OCI-LY7 (cell line): Measurements from ENCODE around the gene CCDC57. TPM values are rescaled to one million over a fixed set of nuclear protein-coding genes. Genes with fewer than 3 reads are reported as not detected.

Experiments used
- BruUV-seq: library from RNA; stranded (reverse); fragments of 400-500 nt; replicated peaks from 2 replicates; lab custom pipeline; 2021; lab: Mats Ljungman, UMichigan
- CTCF ChIA-PET: fragments of 300-600 bp; sonication (Branson Sonifier 250); formaldehyde crosslinking; loops from one replicate; lab custom pipeline; 2022; ENCODE audit warnings: antibody characterized with exemption; ENCODE audit not compliant: unreplicated experiment; lab: Charles Lee
- POLR2A ChIA-PET: fragments of 300-600 bp; sonication (Branson Sonifier 250); formaldehyde crosslinking; loops from one replicate; lab custom pipeline; 2022; ENCODE audit warnings: antibody characterized with exemption; lab: Charles Lee
- DNase-seq: peaks from one replicate; pipeline ENCODE4 v3.0.0-alpha.2; 2015; ENCODE audit warnings: low spot score
- H2AFZ ChIP-seq: fragments of 200-600 bp; sonication (generic), shearing (Covaris generic); 2 replicates; pipeline ENCODE4 v1.6.1; 2014; ENCODE audit warnings: mild to moderate bottlenecking, antibody characterized with exemption, low read length, moderate library complexity
- H3K27ac ChIP-seq: fragments of 200-600 bp; sonication (generic); 2 replicates; pipeline ENCODE4 v1.5.1; 2014; ENCODE audit warnings: mixed run types, low read depth, mild to moderate bottlenecking, moderate library complexity, low read length, inconsistent platforms; ENCODE audit not compliant: poor library complexity, severe bottlenecking
- H3K36me3 ChIP-seq: fragments of 200-600 bp; sonication (generic); 2 replicates; pipeline ENCODE4 v1.6.1; 2014; ENCODE audit warnings: mild to moderate bottlenecking, antibody characterized with exemption, low read length, moderate library complexity, mixed read lengths; ENCODE audit not compliant: insufficient read depth
- H3K4me1 ChIP-seq: fragments of 200-600 bp; sonication (generic); 2 replicates; pipeline ENCODE4 v1.5.1; 2014; ENCODE audit warnings: mild to moderate bottlenecking, low read length; ENCODE audit not compliant: insufficient read depth, poor library complexity, severe bottlenecking
- H3K4me2 ChIP-seq: fragments of 200-600 bp; sonication (generic); 2 replicates; pipeline ENCODE4 v1.6.1; 2014; ENCODE audit warnings: mild to moderate bottlenecking, low read length
- H3K4me3 ChIP-seq: fragments of 200-600 bp; sonication (generic); 2 replicates; pipeline ENCODE4 v1.5.1; 2014; ENCODE audit warnings: mild to moderate bottlenecking, low read depth, low read length; ENCODE audit not compliant: poor library complexity, severe bottlenecking
- H3K79me2 ChIP-seq: fragments of 200-600 bp; sonication (generic); 2 replicates; pipeline ENCODE4 v1.6.1; 2016; ENCODE audit warnings: low read depth, mild to moderate bottlenecking, low read length, moderate library complexity, mixed read lengths; ENCODE audit not compliant: insufficient read depth
- H3K9me2 ChIP-seq: fragments of 200-600 bp; sonication (generic); 2 replicates; pipeline ENCODE4 v1.6.1; 2016; ENCODE audit warnings: mild to moderate bottlenecking, low read length, mixed read lengths; ENCODE audit not compliant: insufficient read depth
- H3K9me3 ChIP-seq: fragments of 200-600 bp; sonication (generic); 2 replicates; pipeline ENCODE4 v1.6.1; 2014; ENCODE audit warnings: mild to moderate bottlenecking, mixed run types, low read length, mixed read lengths
- H4K20me1 ChIP-seq: fragments of 200-600 bp; sonication (generic); 2 replicates; pipeline ENCODE4 v1.6.1; 2014; ENCODE audit warnings: mild to moderate bottlenecking, antibody characterized with exemption, low read length, moderate library complexity, mixed read lengths; ENCODE audit not compliant: insufficient read depth
- EZH2phosphoT487 ChIP-seq: fragments of 200-600 bp; sonication (generic); IDR thresholded peaks from 2 replicates; pipeline ENCODE4 v1.6.1; 2018; ENCODE audit warnings: low read depth, borderline replicate concordance, mild to moderate bottlenecking, mixed run types, antibody characterized with exemption, low read length, moderate library complexity, mixed read lengths
- intact Hi-C: fragments of 100-400 bp; cut with micrococcal nuclease; formaldehyde crosslinking; loops from one replicate; pipeline ENCODE4 v1.10.0; 2022; ENCODE audit not compliant: unreplicated experiment
- total RNA-seq, 2 experiments: library from RNA; depleted of rRNA in 1 of 2; stranded (reverse); fragments of >200 nt in 1 of 2; shearing (Covaris generic) in 1 of 2; gene quantifications; 2 replicates each; pipeline ENCODE4 v1.2.3, GENCODE V29; 2014 to 2022
- TF ChIP-seq, protein P1 (sequence below): fragments of 200-600 bp; sonication (generic); conservative IDR thresholded peaks from 2 replicates; pipeline ENCODE4 v1.5.1; 2014; ENCODE audit warnings: mild to moderate bottlenecking, antibody characterized with exemption, low read length, moderate library complexity, mixed read lengths

The CCDC57 gene
- total RNA-seq, 2 experiments from 2014 or later = 34.5 to 58.7 TPM

DNA sequence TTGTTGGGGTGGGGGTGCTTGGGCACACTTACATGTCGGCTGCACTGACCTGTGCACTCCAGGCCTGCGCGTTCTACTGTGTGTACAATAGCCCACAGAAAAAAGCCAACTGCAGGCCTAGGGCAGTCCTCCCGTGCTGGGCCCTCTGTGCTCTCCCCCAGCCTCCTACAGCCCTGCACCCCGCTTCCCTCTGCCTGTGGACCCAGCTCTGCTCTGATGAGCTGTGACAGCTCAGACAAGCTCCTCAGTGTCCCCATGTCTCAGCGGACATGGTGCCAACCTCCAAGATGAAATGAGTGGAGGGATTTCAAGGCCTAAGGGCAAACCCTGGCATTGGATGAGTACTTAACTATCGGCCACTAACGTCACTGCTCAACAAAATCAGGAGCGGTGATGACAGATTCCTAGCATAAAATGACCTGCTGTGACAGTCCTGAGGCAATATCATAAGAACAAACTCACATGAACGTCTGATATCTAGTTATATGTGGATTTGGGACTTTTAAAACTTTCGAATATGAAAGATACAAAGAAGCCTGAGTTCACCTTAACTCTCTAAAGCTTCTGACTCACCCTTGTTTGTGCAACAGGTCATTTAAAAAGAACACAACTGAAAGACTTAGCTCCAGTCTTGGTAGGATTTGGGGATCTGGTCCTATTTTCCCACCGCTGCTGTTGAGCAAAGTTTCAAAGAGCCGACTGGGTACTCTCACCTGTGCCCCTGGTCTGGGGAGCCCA lies 34.7 kb downstream of the CCDC57 start:
- CTCF ChIA-PET = no interaction called here
- TF ChIP-seq EZH2phosphoT487 = no peak
- TF ChIP-seq, protein P1, sequence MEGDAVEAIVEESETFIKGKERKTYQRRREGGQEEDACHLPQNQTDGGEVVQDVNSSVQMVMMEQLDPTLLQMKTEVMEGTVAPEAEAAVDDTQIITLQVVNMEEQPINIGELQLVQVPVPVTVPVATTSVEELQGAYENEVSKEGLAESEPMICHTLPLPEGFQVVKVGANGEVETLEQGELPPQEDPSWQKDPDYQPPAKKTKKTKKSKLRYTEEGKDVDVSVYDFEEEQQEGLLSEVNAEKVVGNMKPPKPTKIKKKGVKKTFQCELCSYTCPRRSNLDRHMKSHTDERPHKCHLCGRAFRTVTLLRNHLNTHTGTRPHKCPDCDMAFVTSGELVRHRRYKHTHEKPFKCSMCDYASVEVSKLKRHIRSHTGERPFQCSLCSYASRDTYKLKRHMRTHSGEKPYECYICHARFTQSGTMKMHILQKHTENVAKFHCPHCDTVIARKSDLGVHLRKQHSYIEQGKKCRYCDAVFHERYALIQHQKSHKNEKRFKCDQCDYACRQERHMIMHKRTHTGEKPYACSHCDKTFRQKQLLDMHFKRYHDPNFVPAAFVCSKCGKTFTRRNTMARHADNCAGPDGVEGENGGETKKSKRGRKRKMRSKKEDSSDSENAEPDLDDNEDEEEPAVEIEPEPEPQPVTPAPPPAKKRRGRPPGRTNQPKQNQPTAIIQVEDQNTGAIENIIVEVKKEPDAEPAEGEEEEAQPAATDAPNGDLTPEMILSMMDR = no peak

DNA sequence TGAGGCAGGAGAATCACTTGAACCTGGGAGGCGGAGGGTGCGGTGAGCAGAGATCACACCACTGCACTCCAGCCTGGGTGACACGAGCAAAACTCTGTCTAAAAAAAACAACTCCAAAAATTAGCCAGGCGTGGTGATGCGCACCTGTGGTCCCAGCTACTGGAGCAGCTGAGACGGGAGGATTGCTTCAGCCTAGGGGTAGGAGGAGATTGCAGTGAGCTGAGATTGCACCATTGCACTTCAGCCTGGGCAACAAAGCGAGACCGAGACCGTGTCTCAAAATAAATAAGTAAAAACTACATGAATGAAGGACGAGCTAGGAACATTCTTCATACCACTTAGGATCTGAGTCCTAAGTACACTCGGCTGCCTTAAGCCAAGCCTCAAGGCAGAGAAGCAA lies 35.4 kb downstream of the CCDC57 start:
- intact Hi-C loops = no loop called here
- no peak overlapping the region for H3K27ac ChIP-seq
- ChIA-PET CTCF (no interaction called here), POLR2A (no interaction called here)
- H3K9me3 ChIP-seq = no peaks in the 10 kb centered on the region
- DNase-seq = no peak
- no peak overlapping the region for H2AFZ ChIP-seq
- H3K4me1 ChIP-seq = no peaks in the 10 kb centered on the region
- H3K79me2 ChIP-seq = no peaks in the 10 kb centered on the region
- BruUV-seq = no TSS peak
- no peaks in the 10 kb centered on the region for H3K36me3 ChIP-seq
- H3K9me2 ChIP-seq = no peaks in the 10 kb centered on the region
- H3K4me3 ChIP-seq = no peak overlapping the region
- H3K4me2 ChIP-seq = no peak overlapping the region
- no peaks in the 10 kb centered on the region for H4K20me1 ChIP-seq
- TF ChIP-seq EZH2phosphoT487 = no peak
- TF ChIP-seq, protein P1 = no peak

More for the DNA sequence above, 34.7 kb downstream of the CCDC57 start:
- H3K4me2 ChIP-seq = no peak overlapping the region
- no peak overlapping the region for H2AFZ ChIP-seq
- no peaks in the 10 kb centered on the region for H3K36me3 ChIP-seq
- no peaks in the 10 kb centered on the region for H3K9me2 ChIP-seq
- no peak for DNase-seq
- no peaks in the 10 kb centered on the region for H4K20me1 ChIP-seq
- intact Hi-C loops = no loop called here
- no peak overlapping the region for H3K4me3 ChIP-seq
- H3K79me2 ChIP-seq = no peaks in the 10 kb centered on the region
- no peaks in the 10 kb centered on the region for H3K4me1 ChIP-seq
- no peak overlapping the region for H3K27ac ChIP-seq
- no TSS peak for BruUV-seq
- no peaks in the 10 kb centered on the region for H3K9me3 ChIP-seq
- POLR2A ChIA-PET = no interaction called here

DNA sequence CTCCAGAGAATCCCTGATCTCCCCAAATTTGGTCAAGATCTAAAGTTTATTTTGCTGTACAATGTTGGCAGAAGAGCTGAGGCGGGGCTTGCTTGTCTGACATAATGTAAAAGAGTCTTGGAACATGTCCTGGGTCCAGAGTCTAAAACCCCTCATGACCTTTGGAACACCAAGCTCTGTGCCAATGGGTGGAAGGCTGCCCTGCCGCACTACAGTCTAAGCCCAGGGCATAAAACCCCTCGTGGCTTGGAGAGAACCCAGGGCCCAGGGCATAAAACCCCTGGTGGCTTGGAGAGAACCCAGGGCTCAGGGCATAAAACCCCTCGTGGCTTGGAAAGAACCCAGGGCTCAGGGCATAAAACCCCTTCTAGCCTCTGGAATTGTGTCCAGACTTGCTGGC lies 36.7 kb downstream of the CCDC57 start:
- Histone ChIP-seq H3K27ac (no peak overlapping the region), H3K9me2 (no peaks in the 10 kb centered on the region), H3K9me3 (no peaks in the 10 kb centered on the region), H2AFZ (no peak overlapping the region), H3K4me1 (no peaks in the 10 kb centered on the region), H3K4me3 (no peak overlapping the region), H3K79me2 (no peaks in the 10 kb centered on the region), H3K36me3 (no peaks in the 10 kb centered on the region), H3K4me2 (no peak overlapping the region), H4K20me1 (no peaks in the 10 kb centered on the region)
- CTCF ChIA-PET = no interaction called here
- no peak for DNase-seq
- TF ChIP-seq, protein P1 = no peak
- TF ChIP-seq EZH2phosphoT487 = no peak
- BruUV-seq = no TSS peak
- POLR2A ChIA-PET = no interaction called here
- intact Hi-C loops = no loop called here
